HL-60 (cell line): ENCODE data around the gene ADAMTS13.

Experiments used
- DNase-seq, 2 experiments: peaks; one replicate each; pipeline ENCODE4 v3.0.0-alpha.2; 2010 to 2020; ENCODE audit warnings: low read depth in 1 of 2, low spot score in 1 of 2
- H3K27ac ChIP-seq: fragments of 250-450 bp; sonication (Bioruptor Pico); replicated peaks from 2 replicates; pipeline ENCODE4 v1.5.1; 2020; ENCODE audit warnings: mild to moderate bottlenecking, moderate library complexity
- H3K27me3 ChIP-seq: fragments of 250-450 bp; sonication (Bioruptor Pico); 2 replicates; pipeline ENCODE4 v1.5.1; 2021; ENCODE audit warnings: mild to moderate bottlenecking, moderate library complexity; ENCODE audit not compliant: insufficient read depth, poor library complexity, severe bottlenecking
- H3K4me3 ChIP-seq: replicated peaks from 2 replicates; pipeline ENCODE4 v1.5.1; 2011; ENCODE audit warnings: mild to moderate bottlenecking, control low read depth, low read length; ENCODE audit not compliant: insufficient read depth
- CTCF ChIP-seq: IDR thresholded peaks from one replicate; pipeline ENCODE4 v1.5.1; 2011; ENCODE audit warnings: low read length, control low read depth, inconsistent platforms; ENCODE audit not compliant: insufficient read depth
- GABPA ChIP-seq: IDR thresholded peaks from 2 replicates; pipeline ENCODE4 v1.6.1; 2012; ENCODE audit warnings: low read depth
- POLR2AphosphoS5 ChIP-seq: IDR thresholded peaks from 2 replicates; pipeline ENCODE4 v1.6.1; 2012; ENCODE audit warnings: low read depth
- REST ChIP-seq: IDR thresholded peaks from 2 replicates; pipeline ENCODE4 v1.6.1; 2012; ENCODE audit warnings: low read depth; ENCODE audit not compliant: insufficient replicate concordance
- SPI1 ChIP-seq: IDR thresholded peaks from 2 replicates; pipeline ENCODE4 v1.6.1; 2012; ENCODE audit warnings: low read depth, mild to moderate bottlenecking, borderline replicate concordance

ADAMTS13 gene

GRCh38 chr9:133465984-133466383, 43.8 kb downstream of the ADAMTS13 start:
- H3K27ac ChIP-seq = no peak overlapping the region
- no peak for TF ChIP-seq REST
- no peak for TF ChIP-seq CTCF
- no peak for TF ChIP-seq GABPA
- TF ChIP-seq SPI1 = no peak
- TF ChIP-seq POLR2AphosphoS5 = no peak
- DNase-seq = no peak
- peaks cover 5% of the 10 kb centered on the region for H3K27me3 ChIP-seq
- H3K4me3 ChIP-seq = no peak overlapping the region

GRCh38 chr9:133467101-133467500, 44.9 kb downstream of the ADAMTS13 start:
- Histone ChIP-seq H3K27ac (no peak overlapping the region), H3K27me3 (peaks cover 3% of the 10 kb centered on the region), H3K4me3 (no peak overlapping the region)
- TF ChIP-seq CTCF = no peak
- TF ChIP-seq SPI1 = no peak
- no peak for DNase-seq

- no peak overlapping the region for H3K27ac ChIP-seq
- TF ChIP-seq CTCF (no peak), GABPA (no peak), REST (no peak), SPI1 (no peak), POLR2AphosphoS5 (no peak)
- H3K4me3 ChIP-seq = no peak overlapping the region
- DNase-seq = no peak
- H3K27me3 ChIP-seq = peaks cover 2% of the 10 kb centered on the region
These were observed 46.2 kb downstream of the ADAMTS13 start for GRCh38 chr9:133468374-133468773.

GRCh38 chr9:133468777-133469421, 46.7 kb downstream of the ADAMTS13 start:
- H3K27ac ChIP-seq = no peak overlapping the region
- TF ChIP-seq GABPA (no peak), REST (no peak), POLR2AphosphoS5 (no peak), SPI1 (no peak), CTCF (no peak)
- no peak overlapping the region for H3K4me3 ChIP-seq
- H3K27me3 ChIP-seq = no peaks in the 10 kb centered on the region
- DNase-seq = no peak
